GM10266 (cell line): ENCODE measurements around the gene OR52E1.

Experiments used
- DNase-seq: peaks from one replicate; pipeline ENCODE4 v3.0.0; 2012; ENCODE audit errors: extremely low spot score
- CTCF ChIP-seq: IDR thresholded peaks from 2 replicates; pipeline ENCODE4 v1.5.1; 2012; ENCODE audit warnings: mild to moderate bottlenecking, low read depth; ENCODE audit not compliant: control insufficient read depth, insufficient read depth; ENCODE audit errors: missing control alignments

Gene OR52E1

GRCh38 chr11:5069272-5069671 is at the start of gene OR52E1:
Gene OR52E1 (plus strand): TSS chr11:5069572.
- TF ChIP-seq CTCF = no peak

GRCh38 chr11:5021996-5022395 is 47.4 kb upstream of the OR52E1 start:
- no peak for DNase-seq
- no peak for TF ChIP-seq CTCF

More at GRCh38 chr11:5069272-5069671, at the start of gene OR52E1:
- no peak for DNase-seq

- TF ChIP-seq CTCF = no peak
- no peak for DNase-seq
These were observed 32.7 kb upstream of the OR52E1 start for GRCh38 chr11:5036669-5037068.

GRCh38 chr11:5037926-5038325 is 31.4 kb upstream of the OR52E1 start:
- no peak for DNase-seq
- TF ChIP-seq CTCF = no peak

- no peak for TF ChIP-seq CTCF
- no peak for DNase-seq
These were observed 31.0 kb upstream of the OR52E1 start for GRCh38 chr11:5038341-5038740.

- no peak for DNase-seq
- TF ChIP-seq CTCF = no peak
These were observed 28.5 kb upstream of the OR52E1 start for GRCh38 chr11:5040876-5041275.

GRCh38 chr11:5042091-5042490 is 27.3 kb upstream of the OR52E1 start:
- TF ChIP-seq CTCF = no peak
- DNase-seq = no peak
